Mesendoderm (in vitro differentiated cells): ENCODE measurements around the gene CFAP68. TPM values are rescaled to one million over a fixed set of nuclear protein-coding genes. Genes with fewer than 3 reads are reported as not detected.

ENCODE experiments used
- DNase-seq: peaks from one replicate; pipeline ENCODE4 v3.0.0; 2013
- H2AK5ac ChIP-seq: 2 replicates; pipeline ENCODE4 v1.6.1; 2013; ENCODE audit warnings: low read length, inconsistent platforms
- H2BK120ac ChIP-seq: 2 replicates; pipeline ENCODE4 v1.6.1; 2013; ENCODE audit warnings: low read depth, mild to moderate bottlenecking, low read length, moderate library complexity, mixed read lengths
- H2BK15ac ChIP-seq: replicated peaks from 2 replicates; pipeline ENCODE4 v1.6.1; 2013; ENCODE audit warnings: low read depth, mild to moderate bottlenecking, moderate library complexity
- H2BK5ac ChIP-seq: 2 replicates; pipeline ENCODE4 v1.6.1; 2013; ENCODE audit warnings: low read length, inconsistent platforms
- H3K18ac ChIP-seq: 2 replicates; pipeline ENCODE4 v1.6.1; 2013; ENCODE audit warnings: mild to moderate bottlenecking, low read length, mixed read lengths
- H3K23ac ChIP-seq: one replicate; pipeline ENCODE4 v1.6.1; 2013; ENCODE audit warnings: low read length
- H3K27ac ChIP-seq: 2 replicates; pipeline ENCODE4 v1.5.1; 2013; ENCODE audit warnings: low read depth, mild to moderate bottlenecking, inconsistent platforms, low read length, moderate library complexity
- H3K27me3 ChIP-seq: 2 replicates; pipeline ENCODE4 v1.6.1; 2013; ENCODE audit warnings: low read length, control low read depth, mild to moderate bottlenecking, inconsistent platforms; ENCODE audit not compliant: insufficient read depth, poor library complexity
- H3K36me3 ChIP-seq: 2 replicates; pipeline ENCODE4 v1.6.1; 2013; ENCODE audit warnings: low read length, inconsistent platforms; ENCODE audit not compliant: control insufficient read depth, insufficient read depth
- H3K4ac ChIP-seq: one replicate; pipeline ENCODE4 v1.6.1; 2013; ENCODE audit warnings: low read depth, mild to moderate bottlenecking, low read length, moderate library complexity
- H3K4me1 ChIP-seq: 2 replicates; pipeline ENCODE4 v1.6.1; 2013; ENCODE audit warnings: low read depth, low read length, inconsistent platforms; ENCODE audit not compliant: control insufficient read depth
- H3K4me2 ChIP-seq: 2 replicates; pipeline ENCODE4 v1.6.1; 2013; ENCODE audit warnings: low read length
- H3K4me3 ChIP-seq: 2 replicates; pipeline ENCODE4 v1.5.1; 2013; ENCODE audit warnings: mild to moderate bottlenecking, low read length
- H3K56ac ChIP-seq: one replicate; pipeline ENCODE4 v1.6.1; 2013; ENCODE audit warnings: low read length
- H3K79me1 ChIP-seq: 2 replicates; pipeline ENCODE4 v1.6.1; 2013; ENCODE audit warnings: low read length, inconsistent platforms
- H3K79me2 ChIP-seq: 2 replicates; pipeline ENCODE4 v1.6.1; 2013; ENCODE audit warnings: mild to moderate bottlenecking, low read length; ENCODE audit not compliant: control insufficient read depth, insufficient read depth
- H3K9ac ChIP-seq: 2 replicates; pipeline ENCODE4 v1.6.1; 2013; ENCODE audit warnings: low read length, inconsistent platforms
- H4K5ac ChIP-seq: one replicate; pipeline ENCODE4 v1.6.1; 2013; ENCODE audit warnings: low read length
- H4K8ac ChIP-seq: one replicate; pipeline ENCODE4 v1.6.1; 2013; ENCODE audit warnings: low read depth, mild to moderate bottlenecking, control low read depth, low read length, moderate library complexity
- WGBS: extraction: QIAGEN DNeasy Blood & Tissue Kit; methylation state at CpG from one replicate; pipeline ENCODE4 v1.1.7; 2013; ENCODE audit warnings: low lambda C conversion rate, missing lambda C conversion rate; ENCODE audit not compliant: insufficient coverage; ENCODE audit errors: extremely low coverage; 5-methylcytosine and 5-hydroxymethylcytosine counted together
- polyA plus RNA-seq, 2 experiments: library from polyadenylated mRNA; stranded (reverse); fragments of 200-250 nt; gene quantifications; one replicate each; pipeline ENCODE4 v1.2.3, GENCODE V29; 2013

The CFAP68 gene, protein sequence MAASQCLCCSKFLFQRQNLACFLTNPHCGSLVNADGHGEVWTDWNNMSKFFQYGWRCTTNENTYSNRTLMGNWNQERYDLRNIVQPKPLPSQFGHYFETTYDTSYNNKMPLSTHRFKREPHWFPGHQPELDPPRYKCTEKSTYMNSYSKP
- polyA plus RNA-seq (2013, experiment 1 of 2): 22.5 TPM
- polyA plus RNA-seq (2013, experiment 2 of 2): 24.1 TPM

DNA sequence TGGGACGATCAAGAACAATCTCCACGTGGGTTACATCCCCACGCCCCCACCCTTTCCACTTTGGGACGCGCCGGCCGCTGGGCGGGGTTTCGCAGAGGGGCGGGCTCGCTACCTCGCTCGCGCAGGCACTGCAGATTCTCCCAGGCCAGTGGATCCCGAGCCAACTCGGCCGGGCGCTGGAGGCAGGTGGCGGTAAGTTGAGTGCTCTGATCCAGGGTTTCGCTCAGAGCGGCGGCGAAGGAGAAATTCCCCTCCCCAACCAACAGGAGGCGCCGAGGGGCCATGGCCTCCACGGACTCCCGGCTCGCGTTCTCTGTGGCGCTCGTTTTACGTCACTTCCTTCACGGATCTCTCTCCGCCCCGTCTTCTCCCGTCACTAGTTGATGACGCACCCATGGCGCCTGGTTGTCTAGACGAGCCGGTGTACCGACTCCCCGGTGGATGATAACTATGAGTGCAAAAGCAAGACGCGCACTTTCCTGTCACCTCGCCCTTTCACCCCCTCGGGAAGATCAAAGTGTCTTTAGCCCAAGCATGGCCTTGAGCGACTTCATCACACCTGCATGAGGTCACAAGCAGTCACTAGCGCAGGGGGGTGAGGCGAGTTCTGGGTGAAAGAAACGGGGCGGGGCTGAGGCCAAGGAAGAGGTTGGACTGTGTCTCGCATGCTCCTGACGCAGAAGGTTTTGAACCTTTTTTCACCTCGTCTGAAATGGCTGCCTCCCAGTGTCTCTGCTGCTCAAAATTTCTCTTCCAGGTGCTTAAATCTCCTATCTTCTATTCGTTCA, at the start of gene CFAP68, which contains the start of gene FDXACB1:
TSS of gene CFAP68 (plus strand) at position 693 of the 788 bp plus-strand sequence. CDS start at position 713, 20 bp downstream.
TSS of gene FDXACB1 (minus strand) at position 317 of the 788 bp plus-strand sequence. CDS start at position 284, 33 bp downstream.
- peak within 1 kb of the TSS; percentile 88 for H3K56ac ChIP-seq
- H3K36me3 ChIP-seq: no peaks in the 10 kb centered on the region
- H3K27ac ChIP-seq: peak within 1 kb of the TSS; percentile 46
- H4K8ac ChIP-seq: peak within 1 kb of the TSS; percentile 58
- peak within 1 kb of the TSS; percentile 57 for H3K18ac ChIP-seq
- no peak within 1 kb of the TSS for H2AK5ac ChIP-seq
- H2BK5ac ChIP-seq: peak within 1 kb of the TSS; percentile 83
- peak within 1 kb of the TSS; percentile 47 for H4K5ac ChIP-seq
- H3K79me1 ChIP-seq: no peaks in the 10 kb centered on the region
- H2BK120ac ChIP-seq: no peak within 1 kb of the TSS
- H3K4me3 ChIP-seq: peak within 1 kb of the TSS; percentile 84
- H2BK15ac ChIP-seq: no peak within 1 kb of the TSS
- peak within 1 kb of the TSS; percentile 48 for H3K4ac ChIP-seq
- no CpG with 5 or more reads among the region's 55 CpGs for WGBS
- H3K4me2 ChIP-seq: peak within 1 kb of the TSS; percentile 95
- peaks cover 2% of the 10 kb centered on the region for H3K4me1 ChIP-seq
- H3K79me2 ChIP-seq: no peaks in the 10 kb centered on the region
- no peak within 1 kb of the TSS for H3K23ac ChIP-seq
- no peaks in the 10 kb centered on the region for H3K27me3 ChIP-seq
- peak within 1 kb of the TSS; percentile 85 for H3K9ac ChIP-seq
- DNase-seq: peak; percentile 99

GRCh38 chr11:111833524-111833923, 45.8 kb upstream of the CFAP68 start:
- Histone ChIP-seq H3K9ac (no peak overlapping the region), H3K4me2 (no peak overlapping the region), H2AK5ac (no peak overlapping the region), H3K27ac (no peak overlapping the region), H2BK15ac (no peak overlapping the region), H3K79me1 (no peaks in the 10 kb centered on the region), H3K4ac (no peak overlapping the region), H3K79me2 (no peaks in the 10 kb centered on the region), H4K8ac (no peak overlapping the region), H3K36me3 (no peaks in the 10 kb centered on the region), H3K18ac (no peak overlapping the region), H3K4me1 (no peaks in the 10 kb centered on the region), H3K23ac (no peak overlapping the region), H3K27me3 (no peaks in the 10 kb centered on the region), H3K4me3 (no peak overlapping the region), H2BK5ac (no peak overlapping the region), H3K56ac (no peak overlapping the region), H2BK120ac (no peak overlapping the region), H4K5ac (no peak overlapping the region)
- no CpG with 5 or more reads among the region's 4 CpGs for whole genome bisulfite sequencing
- DNase-seq: no peak

GRCh38 chr11:111834432-111835163, 44.7 kb upstream of the CFAP68 start:
- H3K27ac ChIP-seq: no peak overlapping the region
- H4K5ac ChIP-seq: no peak overlapping the region
- no peak overlapping the region for H3K4me2 ChIP-seq
- H3K79me1 ChIP-seq: no peaks in the 10 kb centered on the region
- no peaks in the 10 kb centered on the region for H3K79me2 ChIP-seq
- H3K4ac ChIP-seq: no peak overlapping the region
- H3K4me3 ChIP-seq: no peak overlapping the region
- no peak for DNase-seq
- H3K18ac ChIP-seq: no peak overlapping the region
- no peak overlapping the region for H2BK5ac ChIP-seq
- WGBS: no CpG with 5 or more reads among the region's 3 CpGs
- no peak overlapping the region for H3K56ac ChIP-seq
- H3K9ac ChIP-seq: no peak overlapping the region
- H3K23ac ChIP-seq: no peak overlapping the region
- H3K36me3 ChIP-seq: no peaks in the 10 kb centered on the region
- H3K27me3 ChIP-seq: no peaks in the 10 kb centered on the region
- H3K4me1 ChIP-seq: no peaks in the 10 kb centered on the region
- no peak overlapping the region for H2AK5ac ChIP-seq
- H4K8ac ChIP-seq: no peak overlapping the region
- H2BK15ac ChIP-seq: no peak overlapping the region
- no peak overlapping the region for H2BK120ac ChIP-seq

- Histone ChIP-seq H3K36me3 (no peaks in the 10 kb centered on the region), H3K9ac (no peak overlapping the region), H3K18ac (no peak overlapping the region), H3K27me3 (no peaks in the 10 kb centered on the region), H3K79me1 (no peaks in the 10 kb centered on the region), H3K27ac (no peak overlapping the region), H2BK5ac (no peak overlapping the region), H3K4me1 (no peaks in the 10 kb centered on the region), H3K4me3 (no peak overlapping the region), H3K79me2 (no peaks in the 10 kb centered on the region), H4K5ac (no peak overlapping the region), H2BK120ac (no peak overlapping the region), H3K23ac (no peak overlapping the region), H2BK15ac (no peak overlapping the region), H3K4ac (no peak overlapping the region), H3K4me2 (no peak overlapping the region), H4K8ac (no peak overlapping the region), H3K56ac (no peak overlapping the region), H2AK5ac (no peak overlapping the region)
- WGBS: no CpG with 5 or more reads among the region's 7 CpGs
- DNase-seq: no peak
Observed at GRCh38 chr11:111835665-111836064, 43.7 kb upstream of the CFAP68 start.

- Histone ChIP-seq H3K36me3 (no peaks in the 10 kb centered on the region), H3K4me1 (peaks cover under 1% of the 10 kb centered on the region)
Observed at GRCh38 chr11:111836162-111836561, 43.2 kb upstream of the CFAP68 start.

More at GRCh38 chr11:111836162-111836561, 43.2 kb upstream of the CFAP68 start:
- Histone ChIP-seq H3K27ac (no peak overlapping the region), H3K79me2 (no peaks in the 10 kb centered on the region), H3K4me3 (no peak overlapping the region), H3K56ac (no peak overlapping the region), H2BK120ac (no peak overlapping the region), H2BK5ac (no peak overlapping the region), H3K9ac (no peak overlapping the region), H3K23ac (no peak overlapping the region), H3K4me2 (no peak overlapping the region), H2BK15ac (no peak overlapping the region), H2AK5ac (no peak overlapping the region), H4K5ac (no peak overlapping the region), H4K8ac (no peak overlapping the region), H3K4ac (no peak overlapping the region), H3K79me1 (no peaks in the 10 kb centered on the region), H3K18ac (no peak overlapping the region), H3K27me3 (no peaks in the 10 kb centered on the region)
- DNase-seq: no peak
- no CpG with 5 or more reads among the region's 1 CpG for WGBS
